PC-3 (cell line): ENCODE results near the gene ZNF396. TPM values are rescaled to one million over a fixed set of nuclear protein-coding genes. Genes with fewer than 3 reads are reported as not detected.

ENCODE experiments used
- ATAC-seq: fragments of 200-7000 bp; cut with Tn5 transposase; 2 replicates; pipeline ENCODE4 v1.9.1; 2020; ENCODE audit warnings: mild to moderate bottlenecking, moderate library complexity
- BruUV-seq: library from RNA; stranded (reverse); fragments of 400-500 nt; replicated peaks from 2 replicates; lab custom pipeline; 2021; lab: Mats Ljungman, UMichigan
- CTCF ChIA-PET: fragments of 300-600 bp; sonication (Branson Sonifier 250); formaldehyde crosslinking; loops from one replicate; lab custom pipeline; 2022; ENCODE audit warnings: antibody characterized with exemption; lab: Charles Lee
- POLR2A ChIA-PET: fragments of 300-600 bp; sonication (Branson Sonifier 250); formaldehyde crosslinking; loops from one replicate; lab custom pipeline; 2022; ENCODE audit warnings: antibody characterized with exemption; ENCODE audit not compliant: unreplicated experiment; lab: Charles Lee
- DNase-seq: peaks from one replicate; pipeline ENCODE4 v3.0.0-alpha.2; 2015
- H2AFZ ChIP-seq: fragments of 300-600 bp; sonication (generic); 2 replicates; pipeline ENCODE4 v1.6.0; 2016; ENCODE audit warnings: antibody characterized with exemption, low read length
- H3F3A ChIP-seq: fragments of 300-600 bp; sonication (generic); one replicate; pipeline ENCODE4 v1.6.0; 2017; ENCODE audit warnings: antibody characterized with exemption, low read length, control low read depth, mild to moderate bottlenecking; ENCODE audit not compliant: unreplicated experiment
- H3K27ac ChIP-seq: fragments of 300-600 bp; sonication (generic); 2 replicates; pipeline ENCODE4 v1.5.1; 2016; ENCODE audit warnings: mild to moderate bottlenecking, low read length
- H3K27me3 ChIP-seq: fragments of 300-600 bp; sonication (generic); 2 replicates; pipeline ENCODE4 v1.6.1; 2016; ENCODE audit warnings: low read length, mixed read lengths
- H3K36me3 ChIP-seq: fragments of 300-600 bp; sonication (generic); 2 replicates; pipeline ENCODE4 v1.6.1; 2016; ENCODE audit warnings: low read depth, mixed run types, low read length, mixed read lengths
- H3K4me1 ChIP-seq: fragments of 300-600 bp; sonication (generic); 2 replicates; pipeline ENCODE4 v1.5.1; 2016; ENCODE audit warnings: low read length; ENCODE audit not compliant: insufficient read depth
- H3K4me2 ChIP-seq: fragments of 300-600 bp; sonication (generic); 2 replicates; pipeline ENCODE4 v1.6.0; 2016; ENCODE audit warnings: low read length
- H3K4me3 ChIP-seq: fragments of 300-600 bp; sonication (generic); 2 replicates; pipeline ENCODE4 v1.5.1; 2016; ENCODE audit warnings: mild to moderate bottlenecking, low read length, mixed read lengths
- H3K79me2 ChIP-seq: fragments of 300-600 bp; sonication (generic); 2 replicates; pipeline ENCODE4 v1.6.1; 2017; ENCODE audit warnings: low read length, mixed read lengths
- H3K9ac ChIP-seq: fragments of 300-600 bp; sonication (generic); 2 replicates; pipeline ENCODE4 v1.6.0; 2016; ENCODE audit warnings: mild to moderate bottlenecking, low read length
- H3K9me2 ChIP-seq: fragments of 300-600 bp; sonication (generic); replicated peaks from 2 replicates; pipeline ENCODE4 v1.6.1; 2016; ENCODE audit warnings: mixed run types, low read length, mixed read lengths
- H3K9me3 ChIP-seq: fragments of 300-600 bp; sonication (generic); 2 replicates; pipeline ENCODE4 v1.6.1; 2016; ENCODE audit warnings: low read length, mixed read lengths
- H4K20me1 ChIP-seq: fragments of 300-600 bp; sonication (generic); 2 replicates; pipeline ENCODE4 v1.6.1; 2016; ENCODE audit warnings: low read length, mixed read lengths
- CTCF ChIP-seq: fragments of 300-600 bp; sonication (generic); conservative IDR thresholded peaks from 2 replicates; pipeline ENCODE4 v1.5.1; 2017; ENCODE audit warnings: antibody characterized with exemption, low read depth, mild to moderate bottlenecking, low read length
- EZH2 ChIP-seq: fragments of 300-600 bp; sonication (generic); IDR thresholded peaks from one replicate; pipeline ENCODE4 v1.6.1; 2017; ENCODE audit warnings: antibody characterized with exemption, mild to moderate bottlenecking, low read length; ENCODE audit not compliant: unreplicated experiment
- EZH2phosphoT487 ChIP-seq: fragments of 300-600 bp; sonication (generic); IDR thresholded peaks from 2 replicates; pipeline ENCODE4 v1.6.1; 2018; ENCODE audit warnings: mild to moderate bottlenecking, antibody characterized with exemption, low read length, borderline replicate concordance
- intact Hi-C: fragments of 100-400 bp; cut with micrococcal nuclease; formaldehyde crosslinking; loops from 2 replicates; pipeline ENCODE4 v1.9.0; 2023
- total RNA-seq: library from RNA; depleted of rRNA; stranded (reverse); fragments of >200 nt; gene quantifications from 2 replicates; pipeline ENCODE4 v1.2.3, GENCODE V29; 2014

The ZNF396 gene
- total RNA-seq, 1 experiment from 2014 or later, result 0.95 TPM

- H3K4me1 ChIP-seq, result no peaks in the 10 kb centered on the region
- H3K9ac ChIP-seq, result no peak overlapping the region
- H4K20me1 ChIP-seq, result no peaks in the 10 kb centered on the region
- intact Hi-C loops, result no loop called here
- H3K36me3 ChIP-seq, result no peaks in the 10 kb centered on the region
- H2AFZ ChIP-seq, result no peak overlapping the region
- no TSS peak for BruUV-seq
- ChIA-PET CTCF (no interaction called here), POLR2A (no interaction called here)
- H3K9me2 ChIP-seq, result no peaks in the 10 kb centered on the region
- H3K4me3 ChIP-seq, result no peak overlapping the region
- no peaks in the 10 kb centered on the region for H3K79me2 ChIP-seq
- H3F3A ChIP-seq, result no peaks in the 10 kb centered on the region
- H3K9me3 ChIP-seq, result no peaks in the 10 kb centered on the region
- H3K27me3 ChIP-seq, result no peaks in the 10 kb centered on the region
- no peak for DNase-seq
- TF ChIP-seq EZH2phosphoT487, result no peak
- no peak for TF ChIP-seq EZH2
- TF ChIP-seq CTCF, result no peak
- H3K27ac ChIP-seq, result no peak overlapping the region
- H3K4me2 ChIP-seq, result no peak overlapping the region
- ATAC-seq, result no peak
Observed at GRCh38 chr18:35378574-35378896, 1.4 kb upstream of the ZNF396 start.

- Histone ChIP-seq H3K27me3 (no peaks in the 10 kb centered on the region), H3K36me3 (no peaks in the 10 kb centered on the region), H3K27ac (no peak overlapping the region), H3K9ac (no peak overlapping the region), H3K4me3 (no peak overlapping the region), H4K20me1 (no peaks in the 10 kb centered on the region), H2AFZ (peak overlapping the region; percentile 87; the same call in 1 of the 2 replicates), H3F3A (no peaks in the 10 kb centered on the region), H3K79me2 (no peaks in the 10 kb centered on the region), H3K4me2 (no peak overlapping the region), H3K9me2 (no peaks in the 10 kb centered on the region), H3K4me1 (no peaks in the 10 kb centered on the region), H3K9me3 (no peaks in the 10 kb centered on the region)
- BruUV-seq, result no TSS peak
- ATAC-seq, result no peak
- CTCF ChIA-PET, result no interaction called here
- POLR2A ChIA-PET, result no interaction called here
- intact Hi-C loops, result no loop called here
- TF ChIP-seq EZH2 (no peak), CTCF (no peak), EZH2phosphoT487 (no peak)
- DNase-seq, result no peak
Observed at GRCh38 chr18:35377875-35378573, 887 bp upstream of the ZNF396 start.

- H2AFZ ChIP-seq, result peak overlapping the region; percentile 87
Observed at GRCh38 chr18:35376393-35376741, 770 bp downstream of the ZNF396 start.

More at GRCh38 chr18:35376393-35376741, 770 bp downstream of the ZNF396 start:
- BruUV-seq, result TSS peak; percentile 40
- no peaks in the 10 kb centered on the region for H3F3A ChIP-seq
- ATAC-seq (peak; percentile 53), DNase-seq (no peak)
- no peaks in the 10 kb centered on the region for H3K4me1 ChIP-seq
- H3K4me3 ChIP-seq, result peak overlapping the region; percentile 70
- no peaks in the 10 kb centered on the region for H3K27me3 ChIP-seq
- H3K9me3 ChIP-seq, result no peaks in the 10 kb centered on the region
- no peaks in the 10 kb centered on the region for H3K9me2 ChIP-seq
- no peaks in the 10 kb centered on the region for H4K20me1 ChIP-seq
- intact Hi-C loops, result no loop called here
- H3K36me3 ChIP-seq, result no peaks in the 10 kb centered on the region
- TF ChIP-seq EZH2 (no peak), EZH2phosphoT487 (no peak), CTCF (no peak)
- no peaks in the 10 kb centered on the region for H3K79me2 ChIP-seq
- H3K4me2 ChIP-seq, result peak overlapping the region; percentile 75
- no peak overlapping the region for H3K9ac ChIP-seq
- H3K27ac ChIP-seq, result no peak overlapping the region
- POLR2A ChIA-PET, result no interaction called here
- CTCF ChIA-PET, result no interaction called here
